DLD1 (cell line): ENCODE measurements around the gene MRPS18B.
"Not testable (repeated sequence)": the region's sequence is repeated elsewhere in the genome, so short reads cannot be mapped to it uniquely, and the experiment has no call there.

Experiments used
- in situ Hi-C: cut with HindIII; loops from 2 replicates; pipeline ENCODE4 v1.10.0; 2017; ENCODE audit warnings: low sequenced_read_pairs

The MRPS18B gene

GRCh38 chr6:30617565-30618269 lies at the start of gene MRPS18B:
Gene MRPS18B (plus strand): TSS chr6:30617840. CDS start chr6:30617866, 26 bp downstream.
- in situ Hi-C loops = no loop called here

- in situ Hi-C loops = no loop called here
Observed at GRCh38 chr6:30568245-30568644, 49.4 kb upstream of the MRPS18B start.

GRCh38 chr6:30570263-30570662 lies 47.4 kb upstream of the MRPS18B start:
- in situ Hi-C loops = no loop called here

- in situ Hi-C loops = no loop called here
Observed at GRCh38 chr6:30570740-30571074, 46.9 kb upstream of the MRPS18B start.

GRCh38 chr6:30571075-30571761 lies 46.4 kb upstream of the MRPS18B start, which contains the start of gene ABCF1:
Gene ABCF1 (plus strand): TSS chr6:30571442. CDS start chr6:30571488, 46 bp downstream.
- in situ Hi-C loops = no loop called here

- in situ Hi-C loops = no loop called here
Observed at GRCh38 chr6:30571762-30572082, 45.9 kb upstream of the MRPS18B start.

GRCh38 chr6:30572148-30572547 lies 45.5 kb upstream of the MRPS18B start:
- in situ Hi-C loops = no loop called here

GRCh38 chr6:30573113-30573512 lies 44.5 kb upstream of the MRPS18B start:
- in situ Hi-C loops = no loop called here

- in situ Hi-C loops = no loop called here
Observed at GRCh38 chr6:30578051-30578450, 39.6 kb upstream of the MRPS18B start.

GRCh38 chr6:30583921-30584320 lies 33.7 kb upstream of the MRPS18B start:
- in situ Hi-C loops = no loop called here

GRCh38 chr6:30589754-30590358 lies 27.8 kb upstream of the MRPS18B start:
- in situ Hi-C loops = no loop called here

- in situ Hi-C loops = no loop called here
Observed at GRCh38 chr6:30590509-30590908, 27.1 kb upstream of the MRPS18B start.

- in situ Hi-C loops = no loop called here
Observed at GRCh38 chr6:30591008-30591407, 26.6 kb upstream of the MRPS18B start.

GRCh38 chr6:30592287-30592686 lies 25.4 kb upstream of the MRPS18B start:
- in situ Hi-C loops = no loop called here

- in situ Hi-C loops = not testable (repeated sequence)
Observed at GRCh38 chr6:30597315-30598144, 20.1 kb upstream of the MRPS18B start.

- in situ Hi-C loops = no loop called here
Observed at GRCh38 chr6:30598912-30599624, 18.6 kb upstream of the MRPS18B start.

GRCh38 chr6:30599625-30600324 lies 17.9 kb upstream of the MRPS18B start:
- in situ Hi-C loops = no loop called here

GRCh38 chr6:30600451-30600961 lies 17.1 kb upstream of the MRPS18B start:
- in situ Hi-C loops = no loop called here

- in situ Hi-C loops = no loop called here
Observed at GRCh38 chr6:30601436-30601814, 16.2 kb upstream of the MRPS18B start.
